ENCODE data around the gene TMEM8B. TPM values are rescaled to one million over a fixed set of nuclear protein-coding genes. Genes with fewer than 3 reads are reported as not detected.
A peak's percentile ranks its signal among the peaks of the same experiment; 100 is the strongest.

TMEM8B gene
- total and polyA plus RNA-seq, 9 of the 15 experiments (the other 6 are each of a cell fraction or from before 2014, with no cell fraction given): 0.01 to 2.2 (median 1.1) TPM

- TF ChIP-seq HINFP (tag; conservative IDR thresholded peaks at IDR 0.05; ENCODE audit: low read depth) (no peak), NRF1 (conservative IDR thresholded peaks at IDR 0.05 in 1 of 2, IDR thresholded peaks at IDR 0.05 in 1 of 2) (peak; percentile 51 to 60), RHOXF2B (CRISPR knock-in tag; conservative IDR thresholded peaks at IDR 0.05) (no peak), CREB1 (IDR thresholded peaks at IDR 0.05) (no peak), CREB1 (CRISPR knock-in tag; IDR thresholded peaks at IDR 0.05) (peak; percentile 24; the same call in 1 of the 2 replicates), E2F1 (CRISPR knock-in tag; IDR thresholded peaks at IDR 0.05) (no peak), E4F1 (CRISPR knock-in tag; IDR thresholded peaks at IDR 0.05; ENCODE audit: borderline replicate concordance) (no peak), MAFK (IDR thresholded peaks at IDR 0.05; ENCODE audit: low read length) (peak; percentile 89), BACH1 (tag; IDR thresholded peaks at IDR 0.05) (0 out of 2 replicates have a peak, but pooled peaks have one; percentile 24), PHF8 (IDR thresholded peaks at IDR 0.05; ENCODE audit: borderline replicate concordance, low read length) (no peak), POLR2B (IDR thresholded peaks at IDR 0.05; ENCODE audit: low read depth, partially characterized antibody) (no peak), NFE2 (IDR thresholded peaks at IDR 0.05; ENCODE audit: low read depth) (peak; percentile 94), ZEB2 (IDR thresholded peaks at IDR 0.05) (peak; percentile 73), HCFC1 (IDR thresholded peaks at IDR 0.05; ENCODE audit: low read depth, low read length) (no peak), LARP7 (IDR thresholded peaks at IDR 0.05) (no peak), ZBTB33 (CRISPR knock-in tag; IDR thresholded peaks at IDR 0.05) (no peak), LCOR (CRISPR knock-in tag; IDR thresholded peaks at IDR 0.05) (no peak), KLF16 (IDR thresholded peaks at IDR 0.05) (no peak), MECOM (CRISPR knock-in tag; IDR thresholded peaks at IDR 0.05) (0 out of 2 replicates have a peak, but pooled peaks have one; percentile 29), TCF15 (CRISPR knock-in tag; IDR thresholded peaks at IDR 0.05) (no peak)
- TF ChIP-seq, protein P1, sequence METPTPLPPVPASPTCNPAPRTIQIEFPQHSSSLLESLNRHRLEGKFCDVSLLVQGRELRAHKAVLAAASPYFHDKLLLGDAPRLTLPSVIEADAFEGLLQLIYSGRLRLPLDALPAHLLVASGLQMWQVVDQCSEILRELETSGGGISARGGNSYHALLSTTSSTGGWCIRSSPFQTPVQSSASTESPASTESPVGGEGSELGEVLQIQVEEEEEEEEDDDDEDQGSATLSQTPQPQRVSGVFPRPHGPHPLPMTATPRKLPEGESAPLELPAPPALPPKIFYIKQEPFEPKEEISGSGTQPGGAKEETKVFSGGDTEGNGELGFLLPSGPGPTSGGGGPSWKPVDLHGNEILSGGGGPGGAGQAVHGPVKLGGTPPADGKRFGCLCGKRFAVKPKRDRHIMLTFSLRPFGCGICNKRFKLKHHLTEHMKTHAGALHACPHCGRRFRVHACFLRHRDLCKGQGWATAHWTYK (CRISPR knock-in tag; IDR thresholded peaks at IDR 0.05): no peak
Observed at GRCh38 chr9:35798658-35799374, 30.2 kb upstream of the TMEM8B start (continued).
